Stimulated activated CD8-positive, alpha-beta memory T cell treated with anti-CD3 and anti-CD28 coated beads, Interleukin-4, amount 100 ng/mL, for 24 hours (primary cell): ENCODE measurements around the gene RTN4RL2.

ENCODE experiments used
- DNase-seq: peaks from one replicate; pipeline ENCODE4 v3.0.0-alpha.2; 2020; ENCODE audit warnings: low read depth

The RTN4RL2 gene

DNA sequence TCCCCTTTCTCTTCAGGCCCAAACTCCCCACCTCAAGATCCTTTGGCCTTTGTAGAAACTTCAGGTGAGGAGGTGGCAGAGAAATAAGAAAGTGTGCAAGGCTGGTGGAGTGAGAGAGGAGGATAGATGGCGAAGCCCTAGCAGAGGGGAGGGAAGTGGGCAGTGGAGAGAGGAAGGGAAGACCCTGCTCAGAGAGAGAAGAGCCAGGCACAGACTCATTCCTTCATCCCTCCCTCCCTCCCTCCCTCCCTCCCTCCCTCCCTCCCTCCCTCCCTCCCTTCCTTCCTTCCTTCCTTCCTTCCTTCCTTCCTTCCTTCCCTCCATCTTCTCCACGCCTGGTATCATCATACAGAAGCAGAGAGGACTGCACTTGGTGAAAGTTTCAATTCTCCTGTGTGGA, 21.0 kb downstream of the RTN4RL2 start:
- DNase-seq: no peak

DNA sequence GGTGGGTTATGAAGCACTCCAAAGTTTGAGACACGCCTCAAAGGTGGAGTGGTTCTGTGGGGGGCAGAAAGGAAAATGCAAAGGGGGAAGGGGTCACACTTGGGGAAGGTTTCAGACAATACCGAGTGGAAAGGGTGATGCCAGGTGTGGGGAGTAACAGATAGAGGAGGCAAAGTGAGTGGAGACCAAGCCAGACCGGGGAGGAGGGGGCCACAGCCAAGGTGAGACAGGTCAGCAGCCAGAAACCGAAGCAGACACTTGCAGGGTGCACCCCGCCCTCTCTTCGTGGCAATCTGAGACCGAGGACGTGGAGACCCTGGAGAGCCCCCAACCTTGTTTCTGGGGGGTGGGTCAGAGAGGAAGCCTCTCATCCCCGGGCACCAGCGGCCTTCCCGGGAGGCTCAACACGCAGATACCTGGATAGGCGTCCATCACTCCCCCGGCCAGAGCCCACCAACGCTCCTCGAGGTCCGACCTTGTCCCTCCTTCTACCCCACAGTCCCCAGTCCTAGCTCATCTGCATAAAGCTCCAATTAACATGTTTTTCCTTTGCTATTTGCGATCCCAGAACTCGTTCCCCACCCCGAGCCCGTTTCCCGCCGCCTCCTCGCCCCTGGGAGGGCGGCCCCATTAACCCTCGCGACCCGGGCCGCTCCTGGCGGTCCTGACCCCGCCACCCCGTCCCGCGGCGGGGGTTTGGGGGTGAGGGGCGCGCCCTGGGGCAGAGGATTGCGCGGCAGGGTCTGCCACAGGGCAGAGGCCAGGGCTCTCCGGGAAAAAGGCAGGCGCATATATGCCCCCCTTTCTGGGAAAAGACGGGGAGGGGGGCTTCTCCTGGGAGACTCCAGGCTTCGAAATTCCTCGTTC, 21.8 kb downstream of the RTN4RL2 start:
- no peak for DNase-seq

DNA sequence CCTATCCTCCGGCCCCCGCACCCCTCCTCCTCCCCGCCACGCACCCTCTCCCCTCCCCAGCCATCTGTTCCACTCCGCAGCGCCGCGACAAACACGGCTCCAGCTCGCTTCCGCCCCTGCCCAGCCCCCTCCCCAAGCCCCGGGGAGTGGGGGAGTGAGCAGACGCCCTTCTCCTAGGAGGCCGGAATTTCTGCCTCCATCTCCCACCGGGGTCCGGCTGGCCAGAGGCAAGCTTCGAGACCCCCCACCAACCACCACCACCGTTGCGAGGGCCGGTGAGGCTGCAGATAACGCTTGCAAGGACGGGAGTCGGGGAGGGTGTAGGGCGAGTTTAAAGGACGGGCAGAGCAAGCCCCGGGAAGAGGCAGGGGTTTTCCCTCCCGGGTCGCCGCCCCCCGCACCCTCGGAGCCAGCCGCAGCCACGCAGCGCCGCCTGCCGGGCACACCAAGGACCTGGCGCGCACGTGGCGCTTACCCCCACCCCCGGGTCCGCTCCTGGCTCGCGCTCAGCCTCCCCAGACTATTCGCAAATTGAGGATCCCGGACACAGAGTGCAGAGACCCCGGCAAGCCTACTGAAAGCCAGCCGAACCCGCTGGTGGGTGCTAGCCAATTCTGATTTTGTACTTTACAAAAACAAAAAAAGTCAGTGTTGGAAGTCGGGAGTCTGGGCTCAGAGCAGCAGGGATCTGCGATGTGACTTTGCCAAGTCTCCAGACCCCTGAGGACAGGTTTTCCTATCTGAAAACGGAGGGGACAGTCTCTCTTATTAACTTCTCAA, 22.6 kb downstream of the RTN4RL2 start:
- peak; percentile 65 for DNase-seq

DNA sequence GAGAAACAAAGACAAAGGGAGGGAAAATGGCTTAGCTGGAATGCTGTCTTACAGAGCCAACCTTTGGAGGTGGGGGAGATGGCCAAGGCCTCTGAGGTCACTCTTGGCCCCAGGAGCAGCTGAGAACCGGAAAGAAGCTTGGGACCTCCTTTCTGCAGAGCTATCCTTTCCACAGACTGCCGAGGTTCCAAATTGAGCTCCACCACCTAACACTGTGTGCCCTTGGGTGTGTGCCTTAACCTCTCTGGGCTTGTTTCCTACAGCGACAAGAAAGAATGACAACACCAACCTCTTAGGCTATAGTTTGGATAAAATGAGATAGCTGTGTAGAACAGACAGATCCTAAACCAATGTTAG, 23.2 kb downstream of the RTN4RL2 start:
- DNase-seq: no peak

DNA sequence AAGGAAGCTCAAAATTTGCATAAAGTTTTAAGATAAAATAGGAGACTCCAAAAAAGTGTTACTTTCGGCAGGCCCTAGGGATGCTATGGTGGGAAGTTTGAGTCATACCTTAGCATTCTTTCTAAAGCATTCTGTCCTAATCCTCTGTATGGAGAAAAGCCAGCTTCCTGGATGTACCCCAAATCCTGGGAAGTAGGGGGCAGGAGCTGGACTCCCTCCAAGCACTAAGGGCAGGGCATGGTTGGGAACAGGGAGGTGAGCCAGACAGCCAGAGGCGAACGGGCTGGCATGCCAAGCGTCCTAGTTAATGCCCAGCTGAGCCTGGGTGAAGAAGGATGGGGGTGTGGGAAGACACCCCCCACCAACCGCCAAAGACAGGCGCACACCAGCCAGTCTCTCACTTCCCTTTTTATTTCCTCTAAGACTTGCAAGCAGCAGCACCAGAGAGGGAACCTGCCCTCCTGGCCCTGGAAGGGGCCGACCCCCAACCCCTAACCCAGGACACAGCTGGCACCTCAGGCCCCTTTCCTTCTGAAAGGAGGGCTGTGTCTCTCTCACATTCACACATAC, 23.9 kb downstream of the RTN4RL2 start:
- DNase-seq: no peak

DNA sequence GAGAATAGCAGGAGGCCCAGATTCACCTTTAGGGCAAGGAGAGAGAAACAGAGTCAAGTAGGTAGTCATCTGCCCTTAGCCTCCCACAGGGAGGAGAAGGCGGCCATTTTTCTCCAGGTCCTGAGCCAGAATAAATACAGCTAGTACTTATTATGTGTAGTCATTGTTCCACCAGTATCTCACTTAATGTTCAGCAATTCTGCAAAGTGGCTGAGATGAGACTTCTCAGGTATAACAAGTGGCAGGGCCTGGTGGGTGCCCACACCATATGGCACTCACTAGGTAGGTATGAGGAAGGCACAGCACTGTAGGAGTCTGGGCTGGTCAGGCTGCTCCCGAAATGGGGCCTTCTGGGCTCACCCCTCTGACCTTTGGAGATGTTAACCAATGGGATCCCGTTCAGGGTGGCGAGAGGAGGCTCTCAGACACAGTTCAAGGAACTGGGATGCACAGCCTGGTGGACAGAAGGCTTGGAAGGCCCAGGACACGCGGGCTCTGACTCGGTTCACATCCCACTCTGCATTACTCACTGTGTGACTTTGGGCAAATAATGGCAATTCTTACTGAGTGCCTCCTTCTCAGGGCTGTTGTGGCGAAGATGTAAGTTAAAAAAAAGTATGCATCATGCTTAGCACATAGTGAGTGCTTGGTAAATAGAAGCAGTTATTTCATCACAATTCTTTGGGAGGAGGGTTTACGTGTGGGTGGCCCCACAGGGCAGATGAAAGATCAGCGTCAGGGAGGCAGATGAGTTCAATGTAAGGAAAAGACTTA, 25.1 kb downstream of the RTN4RL2 start:
- DNase-seq: no peak

DNA sequence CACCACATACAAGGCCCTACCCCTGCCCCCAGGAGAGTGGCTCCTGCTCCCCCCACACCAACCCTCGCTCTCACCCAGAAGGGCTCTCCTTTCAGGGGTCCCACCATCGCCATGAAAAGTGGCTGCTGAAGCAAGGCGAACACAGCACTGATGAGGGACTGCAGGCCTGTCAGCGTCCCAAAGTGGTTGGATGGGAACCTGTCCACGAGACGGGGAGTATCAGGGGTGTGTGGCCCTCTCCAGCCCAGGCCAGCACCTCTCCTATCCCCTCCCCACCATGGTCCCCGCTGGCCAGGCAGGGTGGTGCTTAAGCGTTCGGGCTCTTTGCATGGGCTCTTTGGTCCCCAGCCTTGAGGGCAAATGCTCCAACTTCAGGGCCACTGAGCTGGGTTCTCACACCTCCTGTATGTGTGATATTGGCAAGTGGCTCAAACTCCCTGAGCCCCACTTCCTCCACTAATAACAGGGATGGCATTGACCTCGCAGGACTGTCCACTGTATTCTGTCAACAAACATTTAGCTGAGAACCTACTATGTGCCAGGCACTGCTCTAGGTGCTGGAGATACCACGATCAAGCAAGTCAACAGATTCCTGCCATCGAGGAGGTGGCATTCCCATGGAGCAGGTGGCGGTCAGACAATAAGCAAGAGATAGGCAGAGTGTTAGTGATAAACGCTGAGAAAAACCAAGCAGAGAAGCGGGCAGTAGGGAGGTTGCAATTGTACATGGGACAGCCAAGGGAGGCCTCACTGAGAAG, 26.9 kb downstream of the RTN4RL2 start:
- DNase-seq: no peak

DNA sequence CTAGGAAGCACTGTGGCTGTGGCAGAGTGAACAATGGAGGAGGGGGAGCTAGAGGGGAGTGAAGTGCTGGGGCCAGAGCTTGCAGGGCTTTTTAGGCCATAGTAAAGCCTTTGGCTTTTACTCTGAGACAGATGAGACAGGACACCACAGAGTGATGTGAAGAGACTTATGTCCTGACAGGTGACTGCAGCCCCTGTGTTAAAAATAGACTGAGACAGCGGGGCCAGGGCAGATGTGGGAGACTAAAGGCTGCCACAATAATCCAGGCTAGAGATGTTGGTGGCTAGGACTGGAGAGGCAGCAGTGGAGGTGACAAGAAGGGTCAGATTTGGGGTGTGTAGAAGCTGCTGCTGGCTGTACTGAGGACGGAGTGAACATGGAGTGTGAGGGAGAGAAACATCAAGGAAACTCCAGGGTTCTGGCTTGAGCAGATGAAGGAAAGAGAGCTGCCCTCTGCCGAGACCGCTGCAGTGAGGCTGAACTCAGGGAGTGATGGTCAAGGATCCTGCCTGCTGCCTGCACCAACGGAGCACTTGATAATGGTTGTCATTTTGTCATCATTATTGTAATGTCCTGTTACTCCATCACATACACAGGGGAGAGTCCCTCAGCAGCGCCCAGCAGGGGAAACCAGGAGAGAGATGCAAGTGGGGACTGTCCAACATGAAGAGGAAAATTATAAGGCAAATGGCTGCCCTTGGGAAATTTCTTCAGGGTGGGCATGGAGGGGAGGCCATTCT, 27.8 kb downstream of the RTN4RL2 start:
- no peak for DNase-seq

DNA sequence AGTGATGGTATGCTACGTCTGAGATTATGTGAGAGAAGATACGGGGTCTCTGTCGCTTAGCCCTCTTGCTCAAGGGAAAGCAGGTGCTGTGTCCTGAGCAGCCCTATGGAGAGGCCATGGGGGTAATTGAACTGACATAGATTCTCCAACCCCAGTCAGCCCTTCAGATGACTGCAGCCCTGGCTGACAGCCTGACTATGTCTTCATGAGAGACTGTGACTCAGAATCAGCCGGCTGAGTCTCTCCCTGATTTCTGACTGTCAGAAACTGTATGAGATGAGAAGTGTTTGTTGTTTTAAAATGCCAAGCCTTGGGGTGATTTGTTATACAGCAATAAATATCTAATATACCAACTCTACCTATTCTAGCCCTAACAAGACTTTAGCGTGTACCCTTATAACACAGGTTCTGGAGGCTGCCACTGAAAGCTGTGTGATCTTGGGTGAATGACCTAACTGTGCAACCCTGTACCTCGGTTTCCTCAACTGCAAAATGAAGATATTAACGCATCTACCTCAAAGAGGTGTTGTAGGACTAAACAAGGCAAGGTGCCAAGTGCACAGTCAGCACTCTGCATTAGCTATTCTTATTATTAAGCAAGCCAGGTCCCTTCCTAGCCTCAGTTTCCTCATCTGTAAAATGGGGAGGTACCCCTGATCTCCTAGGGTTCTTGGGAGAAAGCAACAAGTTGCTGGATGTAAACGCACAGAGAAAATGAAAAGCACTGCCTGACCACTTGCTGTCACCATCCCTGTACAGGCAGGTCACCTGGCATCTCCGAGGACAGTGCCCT, 30.3 kb downstream of the RTN4RL2 start:
- no peak for DNase-seq

DNA sequence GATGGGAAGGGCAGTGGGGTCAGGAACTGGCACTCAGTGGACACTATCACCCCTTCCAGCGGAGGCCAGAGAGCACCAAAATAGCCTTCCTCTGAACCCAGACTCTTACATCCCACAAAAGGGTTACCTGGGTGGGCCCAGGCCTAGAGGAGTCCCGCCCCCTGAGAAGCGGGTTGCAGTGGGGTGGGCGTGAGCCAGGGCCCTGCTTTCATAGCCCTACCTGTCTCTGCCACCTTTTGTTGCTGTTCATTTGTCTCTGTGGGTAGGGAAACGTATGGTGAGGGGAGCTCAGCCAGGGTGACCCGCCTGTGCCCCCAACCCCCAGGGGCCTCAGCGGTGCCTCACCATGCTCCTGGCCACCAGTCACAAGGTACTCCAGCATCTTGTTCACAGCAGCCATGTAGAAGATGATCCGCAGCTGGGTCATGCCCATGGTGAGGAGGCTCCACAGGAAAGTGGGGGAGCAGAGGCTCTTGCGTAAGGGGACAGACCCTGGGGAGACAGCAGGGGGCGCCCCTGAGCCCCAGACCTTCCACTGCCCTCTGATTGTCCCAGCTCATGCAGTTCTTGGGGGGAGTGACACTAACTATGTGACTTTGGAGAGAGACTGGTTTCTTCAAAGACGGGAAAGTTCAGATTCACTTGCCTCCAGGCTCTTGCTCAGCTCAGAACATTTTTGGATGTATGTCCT, 31.2 kb downstream of the RTN4RL2 start:
- peak; percentile 30 for DNase-seq

DNA sequence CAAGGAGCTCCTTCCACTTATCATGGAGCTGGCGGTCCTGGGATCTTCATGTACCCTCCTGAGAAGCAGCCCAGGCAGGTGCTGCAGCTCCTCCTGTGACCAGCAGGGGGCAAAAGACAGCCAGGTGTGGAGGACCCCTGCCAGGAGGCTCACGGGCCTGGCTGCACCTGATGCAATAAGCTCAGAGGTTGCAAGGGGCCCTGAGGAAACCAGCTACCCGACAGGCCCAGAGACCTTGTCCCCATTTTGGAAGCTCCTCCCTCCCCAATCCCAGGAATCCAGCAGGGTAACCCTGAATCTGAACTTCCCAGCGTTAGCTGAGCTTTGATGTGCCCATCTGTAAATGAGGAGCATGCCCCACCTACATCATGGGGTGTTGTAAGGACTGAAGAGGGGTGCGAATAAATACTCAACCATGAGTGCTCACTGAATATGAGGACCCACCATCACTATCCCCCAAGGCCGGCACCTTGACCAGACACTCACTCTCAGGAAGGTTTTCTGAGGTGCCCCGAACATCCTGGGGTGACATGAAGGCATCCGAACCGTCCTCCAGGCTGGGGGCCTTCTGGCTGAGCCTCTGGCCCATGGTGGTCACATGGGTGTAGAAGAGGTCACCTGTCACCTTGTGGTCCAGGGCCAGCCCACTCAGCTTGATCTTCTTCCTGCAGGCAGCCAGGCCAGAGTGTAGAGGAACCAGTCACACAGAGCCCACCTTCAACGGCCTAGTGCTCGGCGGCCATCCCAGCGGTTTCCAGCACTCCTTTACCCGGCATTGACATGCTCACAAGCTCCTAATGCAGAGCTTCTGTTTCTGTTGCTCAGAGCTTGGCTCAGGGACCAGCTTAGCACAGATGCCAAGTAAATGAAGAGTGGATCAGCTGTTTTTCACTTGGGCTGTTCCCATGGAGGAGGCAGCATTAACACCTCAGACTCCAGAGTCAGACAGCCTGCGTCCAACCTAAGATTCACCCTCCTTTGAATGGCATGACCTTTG, 33.5 kb downstream of the RTN4RL2 start:
- DNase-seq: peak; percentile 56

DNA sequence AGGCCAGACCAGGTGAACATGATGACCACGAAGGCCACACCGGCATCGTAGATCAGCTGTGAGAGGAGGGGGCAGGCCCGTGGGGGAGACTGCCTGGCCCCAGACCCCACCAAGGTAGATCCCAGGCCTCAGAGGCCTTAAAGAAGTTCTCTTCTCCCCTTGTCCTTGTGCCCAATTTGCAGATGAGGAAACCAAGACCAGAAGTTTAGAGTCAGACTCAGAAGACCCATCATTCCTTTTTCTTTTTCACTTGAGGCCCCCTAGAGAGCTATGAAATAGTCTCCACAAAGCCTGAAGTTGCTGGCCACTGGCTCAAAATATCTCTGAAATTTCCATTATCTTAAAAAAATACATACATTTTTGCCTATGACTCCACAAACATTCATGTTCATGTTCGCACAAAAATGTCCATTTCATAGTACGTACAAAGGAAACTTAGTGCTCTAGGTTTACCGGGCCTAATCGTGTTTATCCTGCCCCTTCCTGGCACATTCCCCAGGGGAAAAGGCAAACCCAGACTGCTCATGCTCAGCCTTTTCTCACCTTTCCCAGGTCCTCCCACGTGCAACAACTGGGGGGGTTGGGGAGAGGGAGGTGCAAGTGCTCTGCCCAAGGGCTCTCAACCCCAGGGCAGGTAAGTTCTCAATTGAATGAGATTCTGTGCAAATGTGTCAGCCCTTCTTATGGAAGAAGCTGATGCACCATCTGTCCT, 35.9 kb downstream of the RTN4RL2 start:
- DNase-seq: no peak

DNA sequence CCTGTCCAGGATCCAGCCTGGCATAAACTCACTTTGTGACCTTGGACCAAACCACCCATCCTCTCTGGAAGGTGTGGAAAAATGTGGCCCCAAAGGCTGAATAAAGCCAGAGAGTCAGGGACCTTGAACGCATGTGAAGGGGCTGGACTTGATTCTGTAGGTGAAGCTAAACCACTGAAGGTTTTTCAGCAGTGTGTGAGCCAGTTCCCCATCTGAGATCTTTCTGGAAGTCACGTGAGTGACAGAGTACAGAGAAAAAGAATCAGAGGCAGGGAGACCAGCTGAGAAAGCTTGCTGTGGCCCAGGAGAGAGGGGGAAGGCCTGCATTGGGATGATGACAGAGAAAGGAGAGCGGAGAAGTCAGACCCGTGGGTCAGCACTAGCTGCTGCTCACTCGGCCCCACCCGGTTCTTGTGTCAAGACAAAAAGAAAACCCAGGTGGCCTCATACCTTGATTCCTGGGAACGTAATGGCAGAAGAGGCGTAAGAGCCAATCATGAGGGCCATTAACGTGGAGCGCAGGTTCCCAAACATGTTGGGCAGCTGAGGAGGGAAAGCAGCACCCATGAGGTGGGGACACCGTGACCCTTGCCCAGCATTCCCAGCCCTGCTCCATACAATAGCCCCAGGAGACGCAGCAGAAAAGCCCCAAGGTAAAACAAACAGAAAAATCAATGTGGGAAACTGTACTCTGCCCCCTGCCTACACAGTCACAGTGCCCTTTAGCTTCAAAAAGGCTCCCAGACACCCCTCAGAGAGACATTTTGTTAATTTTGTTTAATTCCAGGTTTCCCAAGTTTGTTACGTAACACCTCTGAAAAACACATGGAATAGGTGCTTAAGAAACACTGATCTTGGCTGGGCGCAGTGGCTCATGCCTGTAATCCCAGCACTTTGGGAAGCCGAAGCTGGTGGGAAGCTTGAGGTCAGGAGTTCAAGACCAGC, 37.2 kb downstream of the RTN4RL2 start:
- DNase-seq: no peak

DNA sequence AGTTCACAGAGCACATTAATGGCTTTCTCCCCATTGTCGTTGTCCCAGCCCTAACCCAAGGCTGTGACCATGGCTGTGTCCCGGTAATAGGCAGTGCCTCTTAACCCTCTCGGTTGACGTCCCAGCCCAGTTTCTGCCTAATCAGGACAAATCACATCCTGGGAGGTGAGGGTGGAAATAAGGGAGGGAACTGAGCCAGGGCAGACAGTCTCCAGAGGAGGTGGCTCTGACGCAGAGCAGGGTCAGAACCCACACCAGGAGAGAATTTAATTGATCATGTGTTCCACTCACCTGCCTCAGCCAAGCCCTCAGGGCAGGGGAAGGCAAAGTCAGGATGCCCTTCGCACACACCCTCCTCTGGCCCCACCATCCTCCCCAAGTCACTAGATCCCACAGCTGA, 38.2 kb downstream of the RTN4RL2 start:
- no peak for DNase-seq

DNA sequence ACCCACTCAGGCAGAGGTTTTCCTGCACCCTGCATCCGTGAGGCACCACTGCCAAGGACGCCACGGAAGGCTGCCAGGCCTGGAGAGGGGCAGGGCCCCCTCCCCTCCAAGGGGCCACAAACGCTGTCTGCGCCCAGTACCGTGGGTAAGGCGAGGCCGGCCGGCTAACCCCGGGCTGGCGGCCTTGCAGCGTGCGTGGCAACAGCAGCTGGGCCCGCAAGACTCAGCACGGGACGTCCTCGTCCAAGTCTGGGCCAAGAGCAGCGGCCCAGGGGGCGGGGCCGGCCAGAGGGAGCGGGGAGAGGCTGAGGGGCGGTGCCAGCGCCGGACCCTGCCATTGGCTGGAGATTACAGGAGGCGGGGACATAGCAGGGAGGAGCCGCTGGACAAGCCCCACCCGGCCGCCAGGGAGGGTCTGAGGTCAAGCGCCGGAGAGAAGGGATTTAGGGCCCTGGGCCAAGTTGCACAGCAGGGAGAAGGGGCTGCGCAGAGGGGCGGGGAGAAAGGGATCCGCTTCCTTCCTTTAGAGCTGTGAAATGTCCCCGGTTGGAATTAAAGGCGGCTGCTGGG, 39.2 kb downstream of the RTN4RL2 start:
- DNase-seq: peak; percentile 25

DNA sequence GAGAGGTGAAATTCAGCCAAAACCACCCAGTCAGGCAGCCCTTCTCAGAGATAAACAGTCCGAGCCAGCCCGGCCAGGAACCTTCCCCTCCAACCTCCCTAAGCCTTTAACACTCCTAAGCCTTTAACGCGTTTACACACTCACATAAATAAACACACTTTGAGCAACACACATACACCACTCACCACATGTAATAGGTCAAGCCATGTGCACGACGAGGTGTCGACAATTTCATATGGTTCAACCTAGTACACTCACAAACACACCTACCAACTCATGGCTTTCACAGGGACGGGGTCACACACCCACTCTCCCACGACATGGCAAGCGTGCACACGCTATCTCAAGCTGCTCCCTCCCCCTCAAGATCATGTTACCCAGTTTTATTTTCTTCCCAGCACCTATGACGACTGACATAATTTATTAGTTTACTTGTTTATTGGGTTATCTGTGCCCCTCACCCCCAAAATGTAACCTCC, 39.7 kb downstream of the RTN4RL2 start:
- no peak for DNase-seq
